ENCODE data around the gene CLTC.
"Not testable (repeated sequence)": the region's sequence is repeated elsewhere in the genome, so short reads cannot be mapped to it uniquely, and the experiment has no call there.

The CLTC gene

DNA sequence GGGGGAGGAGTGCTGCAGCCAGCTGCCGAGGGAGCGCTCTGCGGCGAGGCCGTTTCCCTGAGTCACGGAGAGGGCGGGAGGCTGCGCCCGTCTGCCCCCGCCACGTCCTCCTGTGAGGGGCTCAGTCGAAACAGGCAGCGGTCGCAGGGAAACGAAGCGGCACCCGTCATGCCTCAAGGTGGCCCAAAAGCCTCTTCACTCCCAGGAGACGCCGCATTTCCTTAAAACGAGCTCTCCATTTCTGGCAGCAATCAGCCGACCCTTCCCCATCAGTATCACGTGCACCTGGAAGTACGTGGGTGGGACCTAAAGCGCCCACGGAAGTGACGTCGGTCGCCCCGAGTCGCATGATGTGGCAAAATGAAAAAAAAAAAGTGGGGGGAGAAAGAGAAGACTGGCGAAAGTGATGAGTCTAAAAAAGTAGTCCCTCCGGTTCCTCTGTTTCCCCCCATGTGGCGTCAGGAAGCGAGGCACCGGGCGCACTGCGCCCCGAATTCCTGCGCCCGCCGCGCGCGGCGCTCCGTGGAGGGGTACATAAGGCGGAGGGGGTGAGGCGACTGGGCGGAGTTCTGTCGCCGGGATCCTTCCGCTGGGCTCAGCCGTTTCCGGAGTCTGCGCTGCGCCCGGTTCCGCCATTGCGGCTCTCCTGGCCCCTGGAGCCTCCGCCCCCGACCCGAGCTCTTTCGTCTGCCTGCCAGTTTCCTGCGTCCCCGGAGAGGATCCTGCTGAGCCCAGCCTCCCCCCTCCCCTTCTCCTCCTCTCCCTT lies at the start of gene CLTC:
Gene CLTC (plus strand): TSS at position 598 of the 766 bp plus-strand sequence. CDS start 237 bp downstream, outside the sequence.
- peak; percentile 94 for DNase-seq (ENCODE audit: low read depth)

DNA sequence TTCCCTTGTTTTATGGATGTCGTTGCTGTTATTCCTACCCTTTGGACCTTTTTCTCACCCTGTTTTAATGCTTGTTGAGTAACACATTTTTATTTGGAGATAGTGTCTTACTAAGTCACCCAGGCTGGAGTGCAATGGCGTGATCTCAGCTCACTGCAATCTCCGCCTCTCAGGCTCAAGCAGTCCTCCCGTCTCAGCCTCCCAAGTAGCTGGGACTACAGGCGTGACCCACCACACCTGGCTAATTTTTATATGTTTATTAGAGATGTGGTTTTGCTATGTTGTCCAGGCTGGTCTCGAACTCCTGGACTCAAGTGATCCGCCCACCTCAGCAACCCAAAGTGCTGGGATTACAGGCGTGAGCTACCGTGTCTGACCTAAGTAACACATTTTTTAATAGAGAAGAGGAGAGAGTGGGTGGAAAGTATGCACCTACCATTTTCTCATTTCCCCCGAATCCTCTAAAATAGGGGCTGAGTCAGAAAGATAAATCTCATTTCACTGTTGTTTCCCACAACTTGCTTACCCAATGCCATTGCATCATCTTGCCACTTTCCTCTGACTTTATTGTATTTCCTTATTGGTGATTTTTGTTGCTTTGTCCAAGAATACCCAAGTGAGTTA lies 47.3 kb upstream of the CLTC start:
- peak; percentile 18 for DNase-seq (ENCODE audit: low read depth)

DNA sequence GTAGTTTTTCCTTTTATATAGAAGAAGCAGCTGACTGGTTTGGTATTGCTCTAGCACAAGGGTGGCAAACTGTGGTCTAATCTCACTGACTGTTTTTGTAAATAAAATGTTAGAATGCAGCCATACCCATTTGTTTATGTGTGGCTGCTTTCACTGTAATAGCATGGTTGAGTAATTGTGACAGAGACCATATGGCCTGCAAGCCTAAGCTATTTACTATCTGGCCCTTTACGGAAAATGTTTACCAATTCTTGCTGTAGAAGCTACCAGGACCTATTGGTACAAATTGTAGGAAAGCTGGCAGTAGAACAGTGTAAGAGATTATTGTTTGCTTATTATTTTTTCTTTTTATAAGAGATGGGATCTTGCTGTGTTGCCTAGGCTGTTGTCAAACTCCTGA lies 35.5 kb upstream of the CLTC start:
- not testable (repeated sequence) for DNase-seq (ENCODE audit: low read depth)

DNA sequence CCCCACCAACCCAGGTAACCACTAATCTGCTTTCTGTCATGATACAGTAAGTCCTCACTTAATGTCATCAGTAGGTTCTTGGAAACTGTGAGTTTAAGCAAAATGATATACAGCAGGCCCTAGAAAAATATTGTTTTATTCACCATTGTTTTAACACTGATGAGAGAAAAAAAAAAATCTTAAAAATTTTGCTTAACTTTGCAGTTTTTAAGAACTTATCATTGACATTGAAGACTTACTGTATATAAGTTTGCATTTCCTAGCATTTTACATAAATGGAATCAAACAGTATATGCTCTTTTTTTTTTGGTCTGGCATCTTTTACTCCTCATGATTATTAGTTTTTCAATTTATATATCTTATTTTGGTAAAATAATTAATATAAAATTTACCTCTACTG lies 19.5 kb upstream of the CLTC start:
- no peak for DNase-seq (ENCODE audit: low read depth)

DNA sequence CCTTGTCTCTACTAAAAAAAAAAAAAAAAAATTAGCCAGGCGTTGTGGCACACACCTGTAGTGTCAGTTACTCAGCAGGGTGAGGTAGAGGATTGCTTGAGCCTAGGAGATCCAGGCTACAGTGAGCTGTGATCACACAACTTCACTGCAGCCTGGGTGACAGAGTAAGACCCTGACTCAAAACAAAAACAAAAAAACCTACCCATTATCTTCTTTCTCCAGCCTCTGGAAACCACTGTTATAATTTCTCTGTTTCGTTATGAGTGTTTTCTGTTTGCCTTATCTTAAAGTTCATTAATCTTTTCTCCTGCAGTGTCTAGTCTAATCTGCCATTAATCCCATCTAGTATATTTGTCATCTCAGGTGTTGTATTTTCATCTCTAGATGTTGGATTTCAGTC lies 18.6 kb upstream of the CLTC start:
- no peak for DNase-seq (ENCODE audit: low read depth)

DNA sequence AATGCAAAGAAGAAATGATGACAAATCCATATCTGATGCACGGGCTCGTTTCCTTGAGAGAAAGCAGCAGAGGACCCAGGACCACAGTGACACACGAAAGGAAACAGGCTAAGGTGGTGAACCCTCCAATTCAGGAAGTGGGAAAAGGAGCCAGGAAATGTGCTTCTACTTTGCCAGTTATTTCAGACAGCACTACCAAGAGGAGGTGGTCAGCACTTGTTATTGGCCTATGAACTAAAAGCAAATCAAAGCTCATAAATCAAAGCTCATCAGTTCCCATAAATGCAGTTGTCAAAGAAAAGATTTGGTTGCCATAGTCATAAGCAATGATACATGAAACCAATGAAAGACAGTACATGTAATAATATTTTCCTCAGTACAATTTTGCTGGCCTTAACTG lies 12.6 kb upstream of the CLTC start:
- no peak for DNase-seq (ENCODE audit: low read depth)

DNA sequence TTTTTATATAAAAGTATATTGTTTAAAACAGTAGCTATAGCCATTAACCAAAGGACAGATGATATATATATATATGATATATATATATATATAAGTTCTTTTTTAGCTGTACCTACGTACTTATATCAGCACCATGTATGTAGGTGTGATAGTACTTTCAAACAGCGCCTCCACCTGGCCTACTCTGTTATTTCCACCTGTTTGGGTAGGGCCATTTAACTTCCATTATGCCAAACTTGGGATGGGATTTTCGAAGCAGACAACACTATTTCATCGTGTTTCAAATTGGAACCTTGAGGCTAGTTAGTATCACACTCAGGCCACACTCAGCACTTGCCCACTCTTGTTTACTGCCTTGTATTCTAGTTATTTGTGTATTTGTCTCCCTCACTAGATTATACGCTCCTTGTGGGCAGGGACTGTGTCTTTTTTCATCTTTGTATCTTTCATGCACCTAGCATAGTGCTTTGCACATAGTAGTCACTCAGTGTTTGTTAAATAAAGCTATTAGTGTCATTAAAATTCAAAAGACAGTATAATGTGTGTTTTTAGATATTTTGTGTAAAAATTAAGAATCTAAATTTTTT lies 11.8 kb upstream of the CLTC start:
- no peak for DNase-seq (ENCODE audit: low read depth)

DNA sequence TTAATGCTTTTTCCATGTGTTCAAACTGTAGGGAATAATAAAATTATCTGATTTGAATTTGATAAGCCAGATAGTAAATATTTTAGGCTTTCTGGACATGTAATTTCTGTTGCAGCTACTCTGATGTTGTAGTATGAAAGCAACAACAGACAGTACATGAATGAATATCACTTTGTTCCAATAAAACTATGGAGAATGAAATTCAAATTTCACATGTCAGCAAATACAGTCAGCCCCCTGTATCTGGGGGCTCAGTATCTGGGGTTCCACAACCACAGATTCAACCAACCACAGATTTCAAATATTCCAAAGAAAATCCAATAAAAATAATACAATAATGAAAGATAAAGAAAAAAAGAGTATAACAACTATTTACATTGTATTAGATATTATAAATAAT lies 8.2 kb upstream of the CLTC start:
- no peak for DNase-seq (ENCODE audit: low read depth)

DNA sequence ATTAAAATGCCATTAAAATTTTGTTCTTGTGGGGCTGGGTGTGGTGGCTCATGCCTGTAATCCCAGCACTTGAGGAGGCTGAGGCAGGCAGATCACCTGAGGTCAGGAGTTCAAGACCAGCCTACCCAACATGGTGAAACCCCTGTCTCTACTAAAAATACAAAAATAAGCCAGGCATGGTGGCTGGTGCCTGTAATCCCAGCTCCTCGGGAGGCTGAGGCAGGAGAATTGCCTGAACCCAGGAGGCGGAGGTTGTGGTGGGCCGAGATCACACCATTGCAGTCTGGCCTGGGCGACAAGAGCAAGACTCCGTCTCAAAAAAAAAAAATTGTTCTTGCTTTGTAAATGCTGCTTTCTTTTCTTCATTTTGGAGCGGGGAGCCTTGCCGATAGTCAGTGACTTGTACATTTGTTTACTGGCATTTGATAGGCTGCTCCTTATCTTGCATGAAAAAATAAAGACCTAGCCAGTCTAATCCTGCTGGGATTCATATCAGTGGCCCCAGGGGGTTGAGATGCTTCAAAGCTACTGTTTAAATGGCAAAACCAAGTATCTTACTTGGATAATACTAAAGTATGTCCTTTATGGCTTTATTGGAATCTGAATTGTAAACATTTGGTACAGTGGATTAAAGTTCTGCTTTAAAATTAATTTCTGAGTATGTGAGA lies 3.3 kb upstream of the CLTC start:
- DNase-seq (ENCODE audit: low read depth): no peak

DNA sequence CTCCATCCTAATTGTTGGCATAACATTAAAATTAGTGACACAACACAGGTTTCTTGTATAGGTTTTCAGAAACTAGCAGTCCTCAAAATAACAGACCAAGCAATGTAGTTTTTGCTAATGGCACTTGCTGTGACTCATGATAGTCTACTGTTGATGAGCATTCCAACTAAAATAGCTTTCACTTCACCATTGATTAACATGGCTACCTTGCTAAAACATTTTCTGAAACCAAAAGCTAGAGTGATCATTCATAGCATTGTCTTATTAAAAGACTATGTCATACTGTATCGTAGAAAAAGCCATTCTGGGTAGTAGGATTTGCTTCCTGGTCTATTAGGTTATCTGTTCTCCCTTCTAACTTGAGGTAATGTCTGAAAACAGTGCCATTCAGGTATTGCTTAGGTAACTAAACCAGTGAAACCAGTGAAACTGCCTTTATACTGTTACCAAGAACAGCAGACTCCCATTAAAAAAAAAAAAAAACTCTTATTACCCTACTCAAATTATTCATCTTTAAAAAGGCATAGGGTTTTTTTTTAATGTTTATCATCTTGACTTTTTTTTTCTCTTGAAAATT lies 2.5 kb upstream of the CLTC start:
- no peak for DNase-seq (ENCODE audit: low read depth)

DNA sequence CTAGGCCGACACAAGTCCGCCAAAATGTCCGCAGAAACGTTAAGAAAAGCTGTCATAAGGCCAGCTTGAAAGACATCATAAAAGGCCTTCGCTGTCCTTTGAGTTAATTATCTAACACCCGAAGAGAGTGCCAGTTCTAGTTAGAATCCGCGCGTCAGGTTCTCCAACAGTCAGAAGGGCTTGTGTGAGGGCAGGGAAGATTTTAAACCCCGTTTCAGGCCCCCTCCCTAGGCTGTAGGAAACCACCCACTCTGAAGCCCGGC lies 729 bp upstream of the CLTC start:
- DNase-seq (ENCODE audit: low read depth): no peak

DNA sequence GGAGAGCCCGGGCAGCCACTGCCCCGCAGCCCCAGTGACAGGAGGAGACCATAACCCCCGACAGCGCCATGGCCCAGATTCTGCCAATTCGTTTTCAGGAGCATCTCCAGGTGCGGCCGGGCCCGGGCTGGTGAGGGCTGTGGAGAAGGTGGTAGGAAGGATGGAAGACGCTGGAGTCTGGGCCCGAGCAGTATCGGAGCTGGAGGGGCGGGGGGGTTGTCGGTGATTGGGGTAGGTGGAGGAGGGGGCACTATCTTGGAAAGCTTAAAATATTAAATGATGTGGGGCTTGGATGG lies 317 bp downstream of the CLTC start:
- DNase-seq (ENCODE audit: low read depth): no peak

DNA sequence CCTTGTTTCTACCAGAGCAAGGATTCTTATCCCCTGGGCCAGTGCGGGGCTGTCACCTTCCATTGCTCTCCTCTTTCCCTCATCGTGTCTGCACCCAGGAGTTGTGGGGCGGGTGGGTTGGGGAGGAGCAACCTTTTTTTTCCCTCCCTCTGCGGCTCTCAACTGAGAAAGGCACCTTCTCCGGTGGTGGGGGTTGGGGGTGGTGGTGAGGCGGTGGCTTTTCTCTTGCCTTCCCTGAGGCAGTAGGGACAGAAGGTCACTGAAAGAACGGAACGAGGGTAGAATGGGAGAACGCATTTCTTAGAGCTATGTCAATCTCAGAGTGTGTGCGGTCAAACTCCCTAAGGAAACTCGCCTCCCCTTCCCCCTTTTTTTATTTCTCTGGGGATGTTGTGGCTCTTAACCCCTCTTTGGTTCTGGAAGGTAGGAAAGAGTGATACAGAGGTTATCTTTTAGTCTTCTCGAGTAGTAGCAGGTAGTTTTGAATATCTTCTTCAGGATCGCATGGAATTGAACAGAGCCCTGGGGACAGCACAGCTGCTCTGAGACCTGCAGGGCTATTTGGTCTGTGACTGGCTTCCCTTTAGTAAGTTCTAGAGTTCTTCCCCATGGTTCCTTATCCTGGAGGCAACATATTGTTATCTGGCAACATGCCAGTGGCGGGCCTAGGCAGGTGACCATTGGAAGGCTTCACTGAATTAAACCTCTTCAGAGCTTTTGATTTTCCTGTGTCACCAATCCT lies 994 bp downstream of the CLTC start:
- DNase-seq (ENCODE audit: low read depth): no peak

DNA sequence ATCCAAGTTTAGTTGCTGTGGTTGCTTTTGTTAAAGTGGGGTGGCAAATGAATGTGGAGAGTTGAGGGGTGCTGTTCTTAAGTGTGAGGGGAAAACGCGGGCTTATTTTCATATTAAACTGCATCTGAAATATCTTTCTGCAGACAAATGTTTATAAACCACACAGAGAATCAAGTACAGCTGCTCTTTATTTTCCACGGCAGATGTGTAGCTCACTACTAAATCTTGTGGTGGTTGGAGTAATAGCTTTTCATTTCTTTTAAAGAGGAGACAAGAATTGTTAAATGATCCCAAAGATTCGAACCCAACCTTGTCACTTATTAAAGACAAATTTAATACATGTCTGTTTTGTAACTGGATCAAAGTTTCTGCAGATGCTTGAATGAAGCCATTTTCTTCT lies 2.1 kb downstream of the CLTC start:
- no peak for DNase-seq (ENCODE audit: low read depth)

DNA sequence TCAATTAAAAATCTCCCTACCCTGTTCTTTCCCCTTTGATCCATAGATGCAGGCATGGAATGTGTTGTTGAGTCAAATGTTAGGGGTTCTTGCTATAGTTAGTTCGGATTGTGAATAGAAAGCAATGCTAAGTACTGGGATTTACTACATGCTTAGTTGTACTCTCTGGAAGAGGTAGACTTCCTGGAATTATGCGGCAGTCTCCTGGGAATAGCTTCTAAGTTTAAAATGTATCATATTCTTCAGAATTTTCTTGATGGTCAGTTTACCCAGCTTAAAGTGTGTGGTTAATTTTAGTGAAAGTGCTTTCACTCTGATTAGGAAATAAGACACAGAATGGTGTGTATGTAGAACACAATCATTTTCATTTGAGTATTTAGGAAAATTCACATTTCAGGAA lies 3.5 kb downstream of the CLTC start:
- DNase-seq (ENCODE audit: low read depth): no peak

DNA sequence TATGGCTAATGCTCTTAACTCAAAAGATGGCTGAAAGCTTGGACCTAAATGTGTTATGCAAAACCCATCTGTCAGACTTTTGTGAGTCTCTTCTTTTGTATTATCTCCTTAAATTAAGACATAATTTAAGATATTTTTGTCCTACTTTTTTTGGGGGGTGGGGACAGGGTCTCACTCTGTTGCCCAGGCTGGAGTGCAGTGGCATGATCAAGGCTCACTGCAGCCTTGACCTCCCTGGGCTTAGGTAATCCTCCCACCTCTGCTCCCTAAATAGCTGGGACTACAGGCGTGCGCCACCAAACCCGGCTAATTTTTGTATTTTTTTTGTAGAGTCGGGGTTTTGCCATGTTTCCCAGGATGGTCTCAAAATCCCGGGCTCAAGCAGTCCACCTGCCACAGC lies 7.1 kb downstream of the CLTC start:
- no peak for DNase-seq (ENCODE audit: low read depth)

DNA sequence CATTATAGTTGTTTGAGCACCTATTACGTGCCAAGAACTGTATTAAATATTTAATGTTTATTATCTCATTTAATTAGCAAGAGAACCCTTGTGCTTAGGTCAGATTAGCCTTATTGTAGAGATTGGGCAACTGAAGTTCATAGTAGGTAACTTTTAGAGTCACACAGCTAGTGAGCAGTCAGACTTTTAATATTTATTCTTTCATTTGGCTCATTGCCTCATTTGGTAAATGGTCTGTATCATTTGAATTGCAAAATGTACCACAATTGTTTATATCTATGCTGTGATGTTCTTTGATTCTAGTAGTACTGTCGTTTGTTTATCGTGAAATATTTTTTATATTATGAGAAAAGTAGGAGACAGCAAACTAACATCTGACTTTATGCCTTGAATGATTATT lies 7.6 kb downstream of the CLTC start:
- no peak for DNase-seq (ENCODE audit: low read depth)

DNA sequence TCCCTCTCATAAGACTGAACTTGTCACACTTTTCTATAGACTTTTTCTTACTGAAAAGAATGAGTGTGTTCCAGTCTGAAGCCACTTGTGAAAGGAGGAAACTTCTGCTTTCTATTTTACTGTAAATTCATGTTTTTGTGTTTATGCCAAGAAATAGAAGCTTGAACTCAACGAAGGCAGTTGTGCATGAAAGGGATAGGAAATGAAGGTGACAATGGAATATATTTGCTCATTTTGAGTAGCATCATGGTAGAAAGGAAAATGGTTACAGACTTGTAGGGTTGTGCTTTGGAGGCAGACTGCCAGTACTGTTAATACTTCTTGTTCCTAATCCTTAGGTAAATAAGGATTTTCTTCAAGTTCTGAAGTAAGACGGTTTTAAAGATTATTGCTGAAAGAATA lies 8.1 kb downstream of the CLTC start:
- DNase-seq (ENCODE audit: low read depth): no peak

DNA sequence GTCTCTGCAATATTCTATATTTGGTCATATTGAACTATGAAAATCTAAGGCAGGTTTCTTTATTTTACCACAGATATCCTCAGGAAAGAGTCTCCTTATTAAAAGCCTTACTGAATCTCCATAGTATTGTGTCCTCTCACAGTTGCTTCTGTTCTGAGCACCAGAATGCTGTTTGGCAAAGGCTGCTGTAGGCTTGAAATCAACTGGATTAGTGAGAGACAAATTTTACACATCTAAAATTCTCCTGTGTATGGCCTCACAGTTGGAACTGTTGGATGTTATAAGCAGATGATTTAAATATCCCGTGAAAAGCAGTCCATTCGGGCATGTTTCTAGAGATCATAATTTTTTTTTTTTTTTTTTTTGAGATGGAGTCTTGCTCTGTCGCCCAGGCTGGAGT lies 9.5 kb downstream of the CLTC start:
- DNase-seq (ENCODE audit: low read depth): no peak

DNA sequence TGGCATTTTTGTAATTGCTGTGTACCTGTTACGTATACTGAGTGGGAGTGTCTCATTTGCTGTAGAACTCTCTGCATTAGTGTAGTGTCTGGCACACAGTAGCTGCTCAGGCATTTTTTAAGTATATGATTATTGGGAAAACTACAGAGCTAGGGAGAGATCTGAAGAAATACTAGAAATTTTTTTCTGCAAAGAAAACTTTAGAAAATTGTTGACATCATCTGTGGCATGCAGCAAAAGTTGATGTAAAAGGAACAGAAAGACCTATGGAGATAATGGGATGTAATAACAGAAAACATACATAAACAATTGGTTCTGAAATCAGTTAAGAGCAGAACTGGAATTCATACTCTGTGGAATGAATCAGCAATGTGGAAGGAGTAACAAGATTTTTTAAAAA lies 11.6 kb downstream of the CLTC start:
- no peak for DNase-seq (ENCODE audit: low read depth)

DNA sequence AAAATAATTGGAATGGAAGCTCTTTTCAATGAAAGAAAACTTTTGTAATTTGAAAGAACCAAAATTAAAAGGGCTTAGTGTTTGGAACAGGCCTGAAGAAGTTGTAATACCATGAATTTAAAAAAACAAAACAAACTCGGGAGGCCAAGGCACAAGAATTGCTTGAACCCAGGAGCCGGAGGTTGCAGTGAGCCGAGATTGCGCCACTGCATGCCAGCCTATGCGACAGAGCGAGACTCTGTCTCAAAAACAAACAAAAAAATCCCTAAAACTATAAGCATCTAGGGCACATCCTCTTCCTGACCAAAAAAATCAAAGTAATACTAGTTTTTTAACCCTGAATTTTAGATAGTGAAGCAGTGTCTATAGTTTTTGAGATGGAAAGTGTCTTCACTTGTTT lies 12.7 kb downstream of the CLTC start:
- DNase-seq (ENCODE audit: low read depth): no peak

DNA sequence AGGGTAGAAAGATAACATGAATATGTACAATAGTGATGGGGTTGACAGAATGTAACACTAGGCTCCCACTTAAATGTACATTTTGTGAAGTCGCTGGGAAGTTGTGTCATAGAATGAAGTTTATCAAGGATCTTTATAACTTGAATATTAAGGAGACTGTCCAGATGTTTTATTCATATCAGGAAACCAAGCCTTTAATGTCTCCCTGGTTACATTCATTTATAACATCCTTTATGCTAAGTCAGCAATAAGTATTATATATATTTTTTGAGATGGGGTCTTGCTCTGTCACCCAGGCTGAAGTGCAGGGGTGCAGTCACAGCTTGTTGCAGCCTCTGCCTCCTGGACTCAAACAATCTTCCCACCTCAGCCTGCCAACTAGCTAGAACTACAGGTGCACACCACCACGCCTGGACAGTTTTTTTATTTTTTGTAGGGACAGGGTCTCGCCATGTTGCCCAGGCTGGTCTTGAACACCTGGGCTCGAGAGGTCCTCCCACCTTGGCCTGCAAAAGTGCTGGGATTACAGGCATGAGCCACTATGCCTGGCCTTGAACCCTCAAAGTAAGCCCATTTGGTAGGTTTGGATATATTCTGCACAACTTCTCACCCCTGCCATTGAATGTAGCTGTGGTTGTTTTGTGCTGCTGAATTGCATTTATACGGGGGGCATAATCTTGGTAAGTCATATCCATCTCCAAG lies 14.1 kb downstream of the CLTC start:
- DNase-seq (ENCODE audit: low read depth): no peak
